HK-2 (cell line): ENCODE measurements around the gene CREB5.

Source experiments
- DNase-seq: peaks from one replicate; pipeline ENCODE4 v3.0.0-alpha.2; 2018; ENCODE audit not compliant: unreplicated experiment

Gene CREB5

GRCh38 chr7:28778786-28779185, 366.5 kb downstream of the CREB5 start:
- no peak for DNase-seq

DNA sequence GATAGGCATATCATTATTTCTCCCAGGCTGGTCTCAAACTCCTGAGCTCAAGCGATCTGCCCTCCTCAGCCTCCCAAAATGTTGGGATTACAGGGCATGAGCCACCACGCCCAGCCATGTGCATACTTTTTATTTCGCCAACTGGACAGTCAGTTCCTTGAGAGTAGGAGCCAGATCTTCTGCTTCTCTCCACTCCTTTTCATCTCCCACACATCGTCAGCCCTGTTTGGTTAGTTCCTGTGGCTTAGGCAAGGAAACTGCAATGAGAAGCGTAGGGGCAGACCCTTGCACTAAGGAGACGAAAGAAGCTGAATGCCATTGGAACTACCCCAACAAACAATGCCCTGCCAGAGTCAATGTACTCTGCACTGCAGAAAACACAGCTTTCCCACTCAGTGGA, 367.6 kb downstream of the CREB5 start:
- no peak for DNase-seq

- DNase-seq, result no peak
These were observed 370.0 kb downstream of the CREB5 start for GRCh38 chr7:28782362-28782761.

- no peak for DNase-seq
These were observed 372.0 kb downstream of the CREB5 start for GRCh38 chr7:28784171-28784902.

GRCh38 chr7:28785041-28785995, 373.0 kb downstream of the CREB5 start:
- no peak for DNase-seq

DNA sequence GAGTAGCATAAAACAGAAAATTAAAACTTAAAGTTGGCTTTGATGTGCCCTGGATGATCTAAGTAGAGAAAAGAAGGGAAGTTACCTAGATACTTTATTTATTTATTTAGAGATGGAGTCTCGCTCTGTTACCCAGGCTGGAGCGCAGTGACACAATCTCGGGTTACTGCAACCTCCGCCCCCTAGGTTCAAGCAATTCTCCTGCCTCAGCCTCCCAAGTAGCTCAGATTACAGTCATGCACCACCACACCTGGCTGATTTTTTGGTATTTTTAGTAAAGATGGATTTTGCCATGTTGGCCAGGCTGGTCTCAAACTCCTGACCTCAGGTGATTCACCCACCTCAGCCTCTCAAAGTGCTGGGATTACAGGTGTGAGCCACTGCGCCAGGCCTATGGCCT, 373.8 kb downstream of the CREB5 start:
- DNase-seq, result peak; percentile 32

DNA sequence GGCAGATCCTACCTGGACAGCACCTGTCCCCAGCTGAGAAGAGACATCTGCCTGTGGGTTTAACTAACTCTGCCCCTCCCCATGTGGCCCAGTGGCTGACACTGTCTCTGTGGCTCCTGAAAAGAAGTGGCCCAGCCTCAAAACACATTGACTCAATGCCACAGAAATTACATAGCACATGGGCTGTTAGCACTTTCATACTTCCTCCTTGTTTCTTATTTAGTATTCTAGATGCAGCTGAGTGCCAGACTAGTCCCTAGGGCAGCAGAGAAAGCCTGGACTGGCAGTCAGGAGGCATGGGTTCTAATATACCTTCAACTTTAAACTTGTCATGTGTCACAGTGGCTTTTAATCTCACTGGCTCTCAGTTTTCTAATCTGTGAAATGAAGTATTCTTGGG, 374.8 kb downstream of the CREB5 start:
- no peak for DNase-seq

GRCh38 chr7:28790467-28790866, 378.1 kb downstream of the CREB5 start:
- no peak for DNase-seq

- DNase-seq, result no peak
These were observed 380.5 kb downstream of the CREB5 start for GRCh38 chr7:28792858-28793257.

DNA sequence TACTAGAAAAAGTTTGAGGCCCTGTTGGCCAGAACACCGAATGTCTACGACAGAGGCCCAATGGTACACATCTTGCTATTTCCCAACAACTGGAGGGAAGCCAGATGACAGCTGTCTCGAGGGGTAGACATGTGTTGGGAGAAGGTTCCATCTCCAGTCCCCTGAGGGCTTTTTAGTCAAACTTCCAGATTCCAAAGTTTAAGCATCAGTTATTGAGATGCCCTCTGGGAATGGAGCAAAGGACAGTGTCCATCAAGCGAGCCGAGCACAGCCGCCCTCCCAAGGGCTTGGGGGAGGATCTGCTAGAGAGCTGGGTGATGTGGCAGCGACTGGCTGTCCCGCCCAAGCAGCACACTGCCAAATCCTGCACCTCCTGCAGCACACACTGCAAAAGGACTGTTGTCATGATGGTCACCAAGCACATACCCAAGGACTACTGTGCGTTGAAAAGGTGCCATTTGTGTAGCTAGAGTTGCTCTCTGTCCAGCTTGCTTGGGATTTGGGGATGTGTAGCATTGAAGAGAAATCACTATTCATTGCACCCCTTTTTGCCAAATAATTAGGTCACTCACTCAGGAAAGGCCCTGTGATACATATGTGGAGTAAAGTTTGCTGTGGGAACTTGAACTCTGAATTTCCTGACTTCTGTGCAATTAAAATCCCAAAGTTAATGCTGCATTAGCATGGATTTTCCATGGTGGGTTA, 381.2 kb downstream of the CREB5 start:
- no peak for DNase-seq

- no peak for DNase-seq
These were observed 386.0 kb downstream of the CREB5 start for GRCh38 chr7:28798274-28798673.

DNA sequence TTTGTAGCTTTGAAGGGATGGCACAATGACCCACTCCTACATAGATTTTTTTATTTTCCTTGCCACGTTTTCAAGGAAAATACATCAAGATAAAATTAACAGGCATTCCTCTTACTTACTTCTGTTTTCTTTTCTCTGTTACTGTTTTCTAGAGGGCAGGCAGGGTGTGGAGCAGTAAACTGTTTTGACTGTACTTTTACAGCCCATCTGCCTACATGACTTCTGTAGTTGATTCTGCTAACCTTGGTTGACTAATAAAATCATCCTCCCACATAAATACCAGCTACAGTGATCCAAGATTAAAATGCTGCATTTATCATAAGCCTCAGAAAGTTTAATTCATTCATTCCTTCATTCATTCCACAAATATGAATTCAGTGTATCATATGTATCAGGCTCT, 387.3 kb downstream of the CREB5 start:
- no peak for DNase-seq

DNA sequence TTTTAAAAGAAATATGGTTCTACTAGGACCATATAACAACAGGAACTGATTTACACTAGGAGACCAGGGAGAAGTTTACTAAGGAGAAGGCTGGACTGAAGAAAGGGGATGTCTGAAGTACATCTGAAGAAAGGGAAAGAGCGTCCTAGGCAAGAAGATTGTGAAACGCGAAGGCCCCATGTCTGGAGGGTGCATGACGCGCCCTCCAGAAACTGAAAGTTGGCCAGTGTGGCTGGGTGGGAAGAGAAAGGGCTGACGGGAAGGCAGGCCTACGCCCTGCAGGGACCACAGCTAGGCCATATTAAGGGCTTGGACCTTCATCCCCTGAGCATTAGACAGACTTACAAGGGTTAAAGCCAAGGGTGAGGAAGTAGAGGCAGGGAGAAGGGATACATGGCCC, 387.8 kb downstream of the CREB5 start:
- DNase-seq, result no peak

- no peak for DNase-seq
These were observed 390.1 kb downstream of the CREB5 start for GRCh38 chr7:28802450-28802849.

- DNase-seq, result no peak
These were observed 391.8 kb downstream of the CREB5 start for GRCh38 chr7:28804157-28804556.

- DNase-seq, result no peak
These were observed 392.7 kb downstream of the CREB5 start for GRCh38 chr7:28804990-28805389.

DNA sequence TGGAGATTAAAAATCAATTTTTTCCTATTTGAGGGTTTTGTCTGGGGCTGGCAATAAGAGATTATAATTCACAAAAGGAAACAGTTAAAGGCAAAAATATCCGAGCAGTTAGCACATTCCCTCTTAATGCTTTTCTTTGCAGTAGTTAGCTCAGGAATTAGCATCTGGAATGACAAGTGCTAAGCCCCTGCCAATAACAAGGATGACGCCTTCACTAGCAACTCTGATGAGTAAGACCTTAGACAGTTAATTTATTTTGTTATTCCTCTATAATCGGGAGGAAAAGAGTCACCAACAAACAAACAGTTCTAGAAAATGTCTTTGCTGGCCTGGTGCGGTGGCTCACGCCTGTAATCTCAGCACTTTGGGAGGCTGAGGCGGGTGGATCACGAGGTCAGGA, 394.5 kb downstream of the CREB5 start:
- no peak for DNase-seq

DNA sequence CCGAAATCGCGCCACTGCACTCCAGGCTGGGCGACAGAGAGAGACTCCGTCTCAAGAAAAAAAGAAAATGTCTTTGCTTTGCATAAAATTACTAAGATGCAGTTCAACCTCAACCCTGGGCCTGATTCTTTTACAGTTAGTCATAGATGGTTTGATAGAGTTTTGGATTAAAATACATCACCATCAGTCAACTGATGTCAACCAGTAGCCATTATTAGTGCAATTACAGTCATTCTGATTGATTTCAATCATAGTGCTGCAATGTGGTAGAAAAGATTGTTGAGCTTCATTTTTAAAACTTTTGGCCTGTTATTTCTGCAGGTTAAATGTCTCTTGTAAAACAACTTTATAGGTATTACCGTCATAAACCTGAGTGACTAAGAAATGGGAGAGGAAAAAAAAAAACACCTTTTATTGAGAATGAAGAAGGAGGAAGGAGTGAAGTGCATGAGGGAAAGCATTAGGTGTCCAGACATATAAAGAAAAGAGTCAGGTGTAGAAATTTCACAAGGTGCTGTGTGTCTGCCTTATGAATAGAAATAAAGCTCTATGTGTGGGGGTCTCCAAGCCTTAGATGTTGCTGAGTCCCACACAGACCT, 395.2 kb downstream of the CREB5 start:
- DNase-seq, result no peak

GRCh38 chr7:28808796-28809533, 396.6 kb downstream of the CREB5 start:
- no peak for DNase-seq

DNA sequence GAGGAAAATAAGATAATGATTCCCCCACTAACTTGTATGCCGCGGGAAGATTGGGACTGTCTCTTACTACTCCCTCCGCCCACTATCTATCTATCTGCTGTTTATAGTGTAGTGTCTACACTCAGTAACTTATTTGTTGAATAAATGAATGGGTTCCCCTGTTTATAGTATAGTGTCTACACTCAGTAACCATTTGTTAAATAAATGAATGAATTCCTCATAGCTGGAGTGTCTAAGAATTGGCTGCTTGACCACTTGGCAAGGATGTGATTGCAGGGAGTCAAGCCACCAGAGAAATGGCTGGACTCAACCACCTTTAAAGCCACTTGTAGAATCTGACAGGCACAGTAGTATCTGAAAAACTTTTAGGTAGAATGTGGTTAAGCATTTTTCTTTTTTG, 398.7 kb downstream of the CREB5 start:
- DNase-seq, result no peak

- no peak for DNase-seq
These were observed 399.5 kb downstream of the CREB5 start for GRCh38 chr7:28811701-28812430.
